ENCODE data around the gene CCR5. TPM values are rescaled to one million over a fixed set of nuclear protein-coding genes. Genes with fewer than 3 reads are reported as not detected.

Gene CCR5
- total and polyA plus RNA-seq, 9 of the 15 experiments (the other 6 are each of a cell fraction or from before 2014, with no cell fraction given) = not detected

- TF ChIP-seq MGA (IDR thresholded peaks at IDR 0.05) (peak; percentile 57), ZNF512 (tag; IDR thresholded peaks at IDR 0.05) (no peak), FOXA3 (CRISPR knock-in tag; conservative IDR thresholded peaks at IDR 0.05 in 1 of 2, IDR thresholded peaks at IDR 0.05 in 1 of 2) (no peak), GABPA (tag; conservative IDR thresholded peaks at IDR 0.05; ENCODE audit: low read depth) (no peak), TCF7L2 (IDR thresholded peaks at IDR 0.05; ENCODE audit: low read depth, low read length) (no peak), IFI16 (CRISPR knock-in tag; IDR thresholded peaks at IDR 0.05) (no peak), ZNF174 (CRISPR knock-in tag; IDR thresholded peaks at IDR 0.05) (no peak), PATZ1 (CRISPR knock-in tag; IDR thresholded peaks at IDR 0.05; ENCODE audit: borderline replicate concordance) (no peak), SNIP1 (IDR thresholded peaks at IDR 0.05; ENCODE audit: low read depth) (no peak)
These were observed 34.7 kb downstream of the CCR5 start (continued) for GRCh38 chr3:46405301-46406019.

All from K562 (cell line).